Measurements from ENCODE around the gene BSDC1.
"Not testable (repeated sequence)": the region's sequence is repeated elsewhere in the genome, so short reads cannot be mapped to it uniquely, and the experiment has no call there.

BSDC1 gene

GRCh38 chr1:32356478-32356877 is 37.8 kb downstream of the BSDC1 start:
- DNase-seq = no peak

DNA sequence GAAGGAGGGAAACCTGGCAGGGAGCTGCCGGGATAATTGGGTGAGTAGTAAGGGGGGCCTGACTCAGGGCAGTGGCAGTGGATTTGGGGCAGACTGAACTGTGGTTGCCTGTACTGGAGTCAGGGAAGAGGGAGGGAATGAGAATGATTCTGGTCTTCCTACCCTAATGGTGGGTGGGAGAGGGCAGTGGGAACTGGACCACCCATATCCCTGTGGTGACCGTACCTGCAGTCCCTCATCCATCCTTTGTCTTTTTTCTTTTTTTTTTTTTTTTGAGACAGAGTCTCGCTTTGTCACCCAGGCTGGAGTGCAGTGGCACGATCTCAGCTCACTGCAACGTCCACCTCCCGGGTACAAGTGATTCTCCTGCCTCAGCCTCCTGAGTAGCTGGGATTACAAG is 38.5 kb downstream of the BSDC1 start:
- DNase-seq = not testable (repeated sequence)

DNA sequence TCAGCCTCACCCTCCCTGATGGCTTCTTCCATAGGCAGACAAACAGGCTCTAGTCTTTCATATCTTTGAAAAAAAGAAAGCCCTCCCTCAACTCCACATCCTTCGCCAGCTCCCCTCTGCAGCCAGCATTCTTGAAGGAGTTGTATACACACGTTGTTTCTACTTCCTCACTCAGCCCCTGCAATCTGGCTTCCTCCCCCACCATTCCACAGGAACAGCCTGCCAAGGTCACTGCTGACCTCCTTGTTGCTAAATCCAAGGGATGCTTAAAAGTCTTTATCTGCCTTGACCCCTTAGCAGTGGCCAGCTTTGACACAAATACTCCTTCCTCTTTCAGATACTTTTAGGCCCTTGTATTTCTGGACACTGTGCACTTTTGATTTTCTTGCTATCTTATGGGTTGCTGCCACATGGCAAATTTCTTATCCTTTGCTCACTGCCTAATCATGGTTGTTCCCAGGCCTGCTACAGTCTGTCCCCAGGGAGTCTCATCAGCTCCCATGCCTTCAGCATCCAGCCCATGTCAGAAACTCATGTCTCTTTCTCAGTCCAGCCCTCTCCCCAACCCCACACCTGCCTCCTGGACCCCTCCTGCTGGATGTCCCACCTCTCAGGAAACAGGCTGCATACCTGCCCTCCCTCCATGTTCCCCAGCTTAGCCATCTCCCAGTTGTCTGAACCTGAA is 40.2 kb downstream of the BSDC1 start:
- no peak for DNase-seq

DNA sequence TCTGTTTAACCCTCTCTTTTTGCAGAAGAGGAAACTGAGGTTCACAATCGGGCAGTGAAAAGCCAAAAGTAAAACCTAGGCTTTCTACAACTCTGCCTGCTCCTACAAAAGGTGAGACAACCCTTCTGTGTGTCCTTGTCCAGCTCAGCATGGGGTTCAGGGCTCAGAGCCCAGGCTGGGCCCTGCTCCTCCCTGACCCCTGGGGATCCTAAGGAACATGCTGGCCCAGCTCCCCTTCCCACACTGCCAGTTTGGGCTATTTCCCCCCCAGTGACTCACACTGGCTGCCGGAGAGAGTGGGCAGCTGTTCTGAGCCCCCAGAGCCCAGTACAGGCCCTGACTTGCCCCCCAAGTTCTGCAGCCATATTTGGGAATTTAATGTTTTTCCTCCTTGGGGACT is 40.8 kb downstream of the BSDC1 start:
- no peak for DNase-seq

DNA sequence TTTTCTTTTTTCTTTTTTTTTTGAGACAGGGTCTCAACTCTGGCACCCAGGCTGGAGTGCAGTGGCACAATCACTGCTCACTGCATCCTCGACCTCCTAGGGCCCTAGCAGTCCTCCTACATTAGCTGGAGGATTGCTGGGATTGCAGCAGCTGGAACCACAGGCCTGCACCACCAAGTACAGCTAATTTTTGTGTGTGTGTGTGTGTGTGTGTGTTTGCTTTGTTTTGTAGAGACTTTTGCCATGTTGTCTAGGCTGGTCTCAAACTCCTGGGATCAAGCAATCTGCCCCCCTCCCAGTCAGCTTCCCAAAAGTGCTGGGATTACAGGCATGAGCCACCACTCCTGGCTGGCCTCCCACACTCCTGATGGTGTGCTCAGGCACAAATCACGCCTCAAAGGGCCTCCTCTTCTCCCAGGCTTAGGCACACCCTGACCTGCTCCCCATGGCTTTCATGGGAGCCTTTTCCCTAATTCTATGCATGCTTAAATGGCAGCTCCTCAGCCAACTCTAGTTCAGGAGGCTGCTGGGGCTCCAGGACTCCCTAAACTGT is 41.3 kb downstream of the BSDC1 start:
- no peak for DNase-seq

GRCh38 chr1:32352239-32352745 is 41.9 kb downstream of the BSDC1 start:
- DNase-seq = no peak

DNA sequence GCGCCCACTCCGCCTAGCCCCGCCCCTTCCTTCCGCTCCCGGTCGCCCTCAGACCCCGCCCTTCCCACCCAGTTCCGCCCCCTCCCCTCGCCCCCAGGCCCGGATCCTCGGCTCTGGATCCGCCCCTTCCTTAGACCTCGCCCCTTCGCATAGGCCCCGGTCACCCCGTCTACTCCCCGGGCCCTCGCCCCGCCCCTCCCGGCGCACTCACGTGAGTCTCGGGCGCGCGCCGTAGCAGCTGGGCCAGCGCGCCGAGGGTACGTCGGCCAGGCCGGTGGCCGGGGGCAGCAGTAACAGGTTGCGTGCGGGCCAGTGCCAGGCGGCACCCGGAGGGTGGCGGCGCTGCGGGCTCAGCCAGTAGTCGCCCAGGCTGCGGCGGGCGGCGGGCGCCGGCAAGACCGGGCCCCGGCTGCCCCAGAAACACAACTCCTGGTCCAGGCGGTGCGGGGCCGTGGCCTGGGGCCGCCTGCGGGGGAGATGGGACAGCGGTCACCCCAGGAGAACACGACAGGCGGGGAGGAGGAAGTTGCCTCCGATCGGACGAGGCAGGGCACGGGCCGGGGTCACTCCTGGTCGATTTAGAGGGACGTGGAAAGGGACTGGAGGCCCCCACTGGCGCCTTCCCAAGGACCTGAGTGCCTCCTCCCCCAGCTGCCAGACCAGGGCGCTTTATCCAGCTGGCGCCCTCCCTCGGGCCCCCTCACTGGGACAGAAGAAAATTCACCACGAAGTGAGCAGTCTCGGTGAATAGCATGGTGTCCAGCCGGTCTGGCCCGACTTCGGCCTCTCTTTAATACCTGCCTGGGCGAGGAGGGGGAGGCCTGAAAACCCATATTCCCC is 42.6 kb downstream of the BSDC1 start:
- peak; percentile 97 for DNase-seq

GRCh38 chr1:32350785-32351398 is 43.3 kb downstream of the BSDC1 start:
- DNase-seq = peak; percentile 89

GRCh38 chr1:32349211-32349708 is 45.0 kb downstream of the BSDC1 start:
- no peak for DNase-seq

DNA sequence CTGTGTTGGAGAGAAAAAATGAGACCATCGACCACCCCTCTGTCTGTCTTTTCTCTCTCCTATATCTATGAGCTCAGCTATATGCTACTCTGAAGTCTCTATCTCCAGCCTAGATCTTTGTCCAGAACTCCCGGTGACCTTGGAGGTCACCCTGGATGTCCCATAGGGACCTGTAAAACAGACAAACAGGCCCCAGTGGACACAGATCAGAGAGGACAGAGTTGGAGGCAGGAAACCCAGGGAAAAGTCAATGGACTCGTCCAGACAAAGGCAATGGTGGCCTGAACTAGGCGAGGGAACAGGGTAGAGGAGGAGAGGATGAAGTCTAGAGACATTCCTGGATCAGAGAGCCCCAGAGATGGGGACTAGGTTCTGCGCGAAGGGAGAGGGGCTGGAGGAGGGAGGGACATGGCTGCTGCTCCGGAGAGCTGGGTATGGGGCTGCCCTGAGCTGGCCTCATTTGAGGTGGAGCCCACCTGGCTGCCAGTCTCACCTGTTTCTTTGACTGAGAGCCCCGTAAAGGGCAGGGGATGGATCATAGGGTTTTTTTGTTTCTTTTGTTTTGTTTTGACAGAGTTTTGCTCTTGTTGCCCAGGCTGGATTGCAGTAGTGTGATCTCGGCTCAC is 47.6 kb downstream of the BSDC1 start:
- DNase-seq = no peak

DNA sequence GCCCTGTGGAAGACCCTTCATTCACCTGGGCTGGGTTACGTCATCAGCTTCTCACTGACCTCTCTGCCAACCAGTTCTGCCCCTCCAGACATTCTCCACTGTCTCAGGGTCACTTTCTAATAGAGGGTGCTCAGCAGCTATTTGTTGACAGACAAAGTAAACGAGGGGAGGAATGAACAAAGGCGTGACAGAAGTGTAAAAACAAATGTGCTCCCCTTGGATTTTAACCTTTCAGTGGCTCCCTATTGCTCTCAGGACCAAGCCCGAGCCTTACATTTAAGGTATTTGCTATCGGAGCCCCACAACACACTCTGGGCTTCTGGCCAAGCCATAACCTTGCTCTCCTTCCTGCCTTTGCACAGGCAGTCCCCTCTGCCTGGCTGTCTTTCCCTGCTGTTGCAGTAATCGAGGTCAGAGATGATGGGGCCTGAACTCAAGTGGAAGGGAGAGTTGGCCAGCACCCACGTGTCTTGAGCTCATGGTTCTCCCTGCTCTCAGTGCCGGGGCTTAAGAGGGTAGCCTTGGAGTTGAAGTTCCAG is 48.9 kb downstream of the BSDC1 start:
- DNase-seq = peak; percentile 85

DNA sequence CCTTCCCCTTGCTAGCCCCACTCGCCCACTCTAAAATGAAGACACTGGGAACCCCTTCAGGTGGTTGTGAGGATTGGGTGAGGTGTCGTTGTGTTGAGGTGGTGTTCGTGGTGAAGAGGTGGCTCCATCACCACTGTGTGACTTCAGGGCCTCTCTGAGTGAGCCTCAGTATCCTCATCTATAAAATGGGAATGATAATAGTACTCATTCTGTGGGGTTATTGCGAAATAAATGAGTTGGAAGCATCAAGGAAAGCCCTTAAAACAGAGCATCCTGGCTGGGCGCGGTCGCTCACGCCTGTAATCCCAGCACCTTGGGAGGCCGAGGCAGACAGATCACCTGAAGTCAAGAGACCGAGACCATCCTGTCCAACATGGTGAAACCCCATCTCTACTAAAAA is 51.5 kb downstream of the BSDC1 start:
- no peak for DNase-seq

DNA sequence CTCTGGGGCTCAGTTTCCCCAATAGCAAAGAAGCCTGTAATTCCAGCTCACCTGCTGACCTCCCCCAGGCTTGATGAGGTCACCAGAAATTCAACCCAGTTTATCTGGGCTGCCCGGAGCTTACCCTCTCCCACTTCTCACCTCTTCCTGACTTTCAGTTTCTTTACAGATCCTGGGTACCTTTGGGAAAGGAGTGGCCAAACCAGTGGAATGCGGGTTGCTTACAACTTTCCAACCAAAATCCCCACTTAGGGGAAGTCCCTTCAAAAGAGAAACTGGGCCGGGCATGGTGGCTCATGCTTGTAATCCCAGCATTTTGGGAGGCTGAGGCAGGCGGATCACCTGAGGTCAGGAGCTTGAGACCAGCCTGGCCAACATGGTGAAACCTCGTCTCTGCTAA is 52.3 kb downstream of the BSDC1 start:
- DNase-seq = no peak

DNA sequence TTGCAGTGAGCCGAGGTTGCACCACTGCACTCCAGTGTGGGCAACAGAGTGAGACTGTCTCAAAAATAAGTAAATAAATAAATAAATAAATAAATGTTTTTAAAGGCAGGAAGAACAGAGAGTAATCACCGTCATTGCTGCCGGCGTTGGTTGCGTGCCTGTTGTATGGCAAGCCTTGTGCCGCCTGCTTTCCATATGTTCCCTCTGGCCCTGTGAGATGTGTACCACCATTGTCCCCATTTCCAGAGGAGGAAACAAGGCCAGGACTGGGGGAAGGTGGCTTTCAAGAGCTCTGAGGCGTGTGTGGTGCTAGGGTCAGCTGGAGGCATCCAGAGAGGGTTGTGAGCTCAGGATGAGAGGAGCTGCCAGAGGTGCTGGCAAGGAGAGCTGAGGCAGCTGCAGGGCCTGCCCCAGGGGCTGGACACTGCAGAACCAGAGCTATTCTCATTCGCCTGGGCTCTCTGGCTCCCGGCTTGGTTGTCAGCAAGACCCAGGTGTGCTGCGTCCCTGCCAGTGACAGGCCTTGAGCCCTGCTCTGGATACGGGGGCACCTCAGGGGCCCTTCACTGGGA is 53.0 kb downstream of the BSDC1 start:
- no peak for DNase-seq

- peak; percentile 50 for DNase-seq
These were observed 54.8 kb downstream of the BSDC1 start for GRCh38 chr1:32339363-32339978.

GRCh38 chr1:32338637-32339145 is 55.5 kb downstream of the BSDC1 start:
- no peak for DNase-seq

- peak; percentile 58 for DNase-seq
These were observed 56.2 kb downstream of the BSDC1 start for GRCh38 chr1:32337855-32338636.

DNA sequence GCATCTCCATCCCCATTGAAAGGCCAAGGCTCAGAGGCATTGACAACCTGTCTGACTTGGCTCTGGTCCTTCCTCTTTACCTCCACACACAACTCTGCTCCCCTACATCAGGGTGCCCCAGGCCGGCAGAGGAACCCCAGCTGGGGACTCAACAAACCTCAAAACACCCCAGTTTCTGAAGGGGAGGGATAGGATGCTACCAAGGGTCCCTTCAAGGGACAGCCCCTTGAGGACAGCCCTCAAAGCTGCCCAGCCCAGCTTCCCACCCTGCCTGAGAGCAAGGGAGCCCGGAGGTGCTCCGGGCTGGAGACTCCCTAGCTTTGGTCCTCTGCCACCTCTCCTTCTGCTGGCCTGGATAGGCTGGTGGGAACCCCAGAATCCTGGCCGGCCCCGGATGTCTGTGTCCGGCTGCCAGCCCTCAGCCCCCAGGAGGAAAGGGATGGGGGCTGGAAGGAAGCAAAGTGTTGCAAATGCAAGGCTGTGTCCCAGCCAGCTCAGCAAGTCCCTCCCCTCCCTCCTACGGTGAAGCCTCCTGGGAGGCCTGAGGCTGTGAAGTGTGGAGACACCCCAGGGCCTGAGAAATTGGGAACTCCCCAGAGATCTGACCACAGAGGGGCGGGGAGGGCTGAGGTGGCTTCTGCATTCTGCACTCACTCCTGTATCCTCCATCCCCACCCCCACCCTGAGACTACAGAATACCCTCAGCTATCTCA is 57.1 kb downstream of the BSDC1 start:
- DNase-seq = peak; percentile 88

- DNase-seq = no peak
These were observed 57.7 kb downstream of the BSDC1 start for GRCh38 chr1:32336591-32336932.

Measured in hematopoietic multipotent progenitor cell treated with erythropoietin and hydrocortisone succinate and interleukin-3 and kit ligand, for 6 days (in vitro differentiated cells).